ENCODE results near the gene SPEM2. TPM values are rescaled to one million over a fixed set of nuclear protein-coding genes. Genes with fewer than 3 reads are reported as not detected.

The SPEM2 gene
- total and polyA plus RNA-seq, 2 of the 8 experiments (the other 6 are each of a cell fraction or from before 2014, with no cell fraction given) = 0.03 TPM; not detected in 1

DNA sequence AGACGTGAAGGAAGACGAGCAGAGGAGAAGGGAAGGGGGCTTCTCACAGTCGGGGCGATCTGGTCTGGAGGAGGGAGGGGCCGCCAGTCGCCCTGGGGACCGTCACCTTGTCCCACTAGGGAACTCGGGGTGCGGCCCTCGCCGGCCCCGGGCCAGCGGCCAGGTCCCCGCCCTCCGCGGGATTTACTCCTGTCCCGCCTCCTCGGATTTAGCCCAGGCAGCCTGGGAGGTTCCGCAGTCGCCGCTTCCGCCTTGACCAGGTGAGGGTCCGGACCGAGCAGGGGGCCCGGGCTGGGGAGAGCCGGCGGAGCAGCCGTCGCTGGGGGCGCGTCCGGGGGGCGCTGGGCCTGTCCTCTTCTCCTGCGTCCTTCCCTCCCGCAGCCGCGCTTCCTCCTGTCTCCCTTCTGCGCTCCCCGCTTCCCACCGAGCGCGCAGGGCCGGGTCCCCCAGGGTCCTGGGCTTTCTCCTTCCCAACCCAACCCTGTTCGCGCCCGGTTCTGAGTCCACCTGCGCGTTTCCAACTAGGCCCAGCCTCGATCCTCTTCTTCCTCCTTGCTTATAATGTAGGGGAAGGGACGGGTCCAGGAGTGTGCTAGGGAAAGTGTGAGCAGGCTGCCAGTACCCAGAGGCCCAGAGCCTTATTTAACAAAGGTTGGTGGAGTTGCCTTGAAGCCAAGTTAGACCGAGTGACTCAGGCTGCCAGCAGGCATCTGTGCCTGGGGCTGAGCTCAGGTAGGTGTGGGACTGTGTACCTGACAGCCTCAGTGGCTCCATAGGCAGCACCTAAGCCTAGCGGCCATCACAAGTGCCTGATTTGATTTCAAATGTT lies 44.3 kb upstream of the SPEM2 start, which contains the start of gene TNK1 (continued):
- TF ChIP-seq SIRT6 (IDR thresholded peaks at IDR 0.05; ENCODE audit: low read length) = no peak
- no peak for TF ChIP-seq SRF (IDR thresholded peaks at IDR 0.05; ENCODE audit: low read depth, low read length)
- TF ChIP-seq, protein P1, sequence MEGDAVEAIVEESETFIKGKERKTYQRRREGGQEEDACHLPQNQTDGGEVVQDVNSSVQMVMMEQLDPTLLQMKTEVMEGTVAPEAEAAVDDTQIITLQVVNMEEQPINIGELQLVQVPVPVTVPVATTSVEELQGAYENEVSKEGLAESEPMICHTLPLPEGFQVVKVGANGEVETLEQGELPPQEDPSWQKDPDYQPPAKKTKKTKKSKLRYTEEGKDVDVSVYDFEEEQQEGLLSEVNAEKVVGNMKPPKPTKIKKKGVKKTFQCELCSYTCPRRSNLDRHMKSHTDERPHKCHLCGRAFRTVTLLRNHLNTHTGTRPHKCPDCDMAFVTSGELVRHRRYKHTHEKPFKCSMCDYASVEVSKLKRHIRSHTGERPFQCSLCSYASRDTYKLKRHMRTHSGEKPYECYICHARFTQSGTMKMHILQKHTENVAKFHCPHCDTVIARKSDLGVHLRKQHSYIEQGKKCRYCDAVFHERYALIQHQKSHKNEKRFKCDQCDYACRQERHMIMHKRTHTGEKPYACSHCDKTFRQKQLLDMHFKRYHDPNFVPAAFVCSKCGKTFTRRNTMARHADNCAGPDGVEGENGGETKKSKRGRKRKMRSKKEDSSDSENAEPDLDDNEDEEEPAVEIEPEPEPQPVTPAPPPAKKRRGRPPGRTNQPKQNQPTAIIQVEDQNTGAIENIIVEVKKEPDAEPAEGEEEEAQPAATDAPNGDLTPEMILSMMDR (IDR thresholded peaks at IDR 0.05; ENCODE audit: control extremely low read depth in 1 of 3, insufficient read depth in 1 of 3, low read depth in 1 of 3, low read length in 3 of 3) = peak in 2 of 3 experiments; percentile 6 to 14; a peak in 1 of 4 replicates
- TF ChIP-seq RFX5 (IDR thresholded peaks at IDR 0.05; ENCODE audit: borderline replicate concordance, low read depth, low read length) = no peak
- no peak for TF ChIP-seq CHD2 (IDR thresholded peaks at IDR 0.05; ENCODE audit: low read length)
- no peak for TF ChIP-seq MAFK (IDR thresholded peaks at IDR 0.05; ENCODE audit: low read depth, low read length)
- TF ChIP-seq CREB1 (IDR thresholded peaks at IDR 0.05) = no peak
- TF ChIP-seq POLR2A (IDR thresholded peaks at IDR 0.05; ENCODE audit: control extremely low read depth in 1 of 2, low read depth in 2 of 2, low read length in 2 of 2) = peak in 1 of 2 experiments; percentile 47; a peak in 1 of 3 replicates
- no peak for TF ChIP-seq POLR2AphosphoS5 (IDR thresholded peaks at IDR 0.05; ENCODE audit: low read depth, low read length)
- TF ChIP-seq CBX8 (IDR thresholded peaks at IDR 0.05; ENCODE audit: borderline replicate concordance, low read depth, low read length) = no peak
- TF ChIP-seq JUN (IDR thresholded peaks at IDR 0.05; ENCODE audit: low read depth, low read length) = no peak
- no peak for TF ChIP-seq POU5F1 (IDR thresholded peaks at IDR 0.05; ENCODE audit: low read depth, low read length)
- TF ChIP-seq HDAC2 (IDR thresholded peaks at IDR 0.05; ENCODE audit: borderline replicate concordance in 1 of 2, low read depth in 2 of 2, low read length in 2 of 2) = no peak
- no peak for TF ChIP-seq GTF2F1 (IDR thresholded peaks at IDR 0.05; ENCODE audit: borderline replicate concordance, low read depth, low read length)
- TF ChIP-seq, protein P2, sequence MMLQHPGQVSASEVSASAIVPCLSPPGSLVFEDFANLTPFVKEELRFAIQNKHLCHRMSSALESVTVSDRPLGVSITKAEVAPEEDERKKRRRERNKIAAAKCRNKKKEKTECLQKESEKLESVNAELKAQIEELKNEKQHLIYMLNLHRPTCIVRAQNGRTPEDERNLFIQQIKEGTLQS (IDR thresholded peaks at IDR 0.05; ENCODE audit: insufficient read depth, low read depth, low read length) = no peak
- peak; percentile 35 for TF ChIP-seq ASH2L (IDR thresholded peaks at IDR 0.05; ENCODE audit: low read length)

Data from H1 (cell line).